Measurements from ENCODE around the gene SLC9A9.

DNA sequence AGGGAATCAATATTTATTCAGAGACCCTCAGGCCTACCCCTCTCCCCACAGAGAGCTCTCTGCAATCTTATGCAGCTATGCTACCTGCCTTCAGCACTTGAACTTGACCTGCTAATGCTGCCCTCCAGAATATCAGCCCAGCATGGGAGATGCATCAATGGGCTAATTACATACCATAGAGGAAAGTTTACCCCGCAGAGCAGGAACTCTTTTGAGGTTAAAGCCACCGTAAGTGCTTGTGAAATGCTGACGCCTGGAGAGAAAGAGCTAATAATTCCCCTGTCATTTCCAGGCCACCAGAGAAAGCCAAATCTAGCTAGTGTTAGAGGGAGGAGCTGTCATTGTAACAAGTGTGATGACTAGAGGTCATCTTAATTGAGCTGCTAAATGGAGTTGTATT, 601.2 kb downstream of the SLC9A9 start:
- TF ChIP-seq, protein P1, sequence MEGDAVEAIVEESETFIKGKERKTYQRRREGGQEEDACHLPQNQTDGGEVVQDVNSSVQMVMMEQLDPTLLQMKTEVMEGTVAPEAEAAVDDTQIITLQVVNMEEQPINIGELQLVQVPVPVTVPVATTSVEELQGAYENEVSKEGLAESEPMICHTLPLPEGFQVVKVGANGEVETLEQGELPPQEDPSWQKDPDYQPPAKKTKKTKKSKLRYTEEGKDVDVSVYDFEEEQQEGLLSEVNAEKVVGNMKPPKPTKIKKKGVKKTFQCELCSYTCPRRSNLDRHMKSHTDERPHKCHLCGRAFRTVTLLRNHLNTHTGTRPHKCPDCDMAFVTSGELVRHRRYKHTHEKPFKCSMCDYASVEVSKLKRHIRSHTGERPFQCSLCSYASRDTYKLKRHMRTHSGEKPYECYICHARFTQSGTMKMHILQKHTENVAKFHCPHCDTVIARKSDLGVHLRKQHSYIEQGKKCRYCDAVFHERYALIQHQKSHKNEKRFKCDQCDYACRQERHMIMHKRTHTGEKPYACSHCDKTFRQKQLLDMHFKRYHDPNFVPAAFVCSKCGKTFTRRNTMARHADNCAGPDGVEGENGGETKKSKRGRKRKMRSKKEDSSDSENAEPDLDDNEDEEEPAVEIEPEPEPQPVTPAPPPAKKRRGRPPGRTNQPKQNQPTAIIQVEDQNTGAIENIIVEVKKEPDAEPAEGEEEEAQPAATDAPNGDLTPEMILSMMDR (IDR thresholded peaks at IDR 0.05): no peak
- no peak for TF ChIP-seq POLR2A (IDR thresholded peaks at IDR 0.05)
